ENCODE measurements around the gene ARHGEF19.
"Not testable (repeated sequence)": the region's sequence is repeated elsewhere in the genome, so short reads cannot be mapped to it uniquely, and the experiment has no call there.

Gene ARHGEF19

DNA sequence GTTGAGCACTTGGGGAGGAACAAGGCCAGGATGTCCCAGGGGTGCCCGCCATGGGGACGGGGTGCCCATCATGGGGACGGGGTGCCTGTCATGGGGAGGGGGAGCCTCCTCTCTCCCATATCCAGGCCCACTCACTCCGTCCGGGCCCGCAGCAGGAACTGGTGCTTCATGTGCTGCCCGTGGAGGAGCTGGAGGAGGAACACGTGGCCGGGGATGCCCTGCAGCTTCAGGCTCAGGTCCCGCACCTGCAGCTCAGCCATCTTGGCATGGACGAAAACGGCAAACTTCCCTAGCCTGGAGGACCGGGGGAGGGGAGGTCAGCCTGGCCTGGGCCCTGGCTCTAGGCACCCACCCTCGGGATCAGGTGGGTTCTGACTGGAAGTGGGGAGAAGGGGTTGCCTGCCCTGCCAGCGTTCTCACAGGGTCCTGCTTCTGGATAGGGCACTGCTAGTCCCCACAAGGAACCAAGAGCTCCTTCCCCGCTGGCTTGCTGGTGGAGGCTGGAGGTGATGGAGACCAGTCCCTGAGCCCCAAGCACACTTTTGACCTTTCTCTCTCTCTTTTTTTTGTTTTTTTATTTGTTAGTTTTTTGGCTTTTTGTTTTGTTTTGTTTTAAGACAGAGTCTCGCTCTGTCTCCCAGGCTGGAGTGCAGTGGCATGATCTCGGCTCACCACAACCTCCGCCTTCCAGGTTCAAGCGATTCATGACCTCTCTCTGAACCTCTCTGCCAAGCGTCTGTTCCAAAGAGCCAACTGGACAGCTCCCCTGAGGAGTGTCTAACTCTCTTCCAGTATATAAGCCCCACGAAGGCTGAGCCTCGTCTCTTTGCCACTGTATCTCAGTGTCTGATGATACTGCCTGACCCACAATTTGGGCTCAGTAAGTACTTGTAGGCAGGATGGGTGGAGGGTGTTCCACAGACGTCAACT is 9.9 kb downstream of the ARHGEF19 start:
- Histone ChIP-seq H3K27ac (ENCODE audit: low read length) (no peak overlapping the region), H3K4me3 (ENCODE audit: low read length in 2 of 2) (no peak overlapping the region), H3K4me1 (ENCODE audit: control insufficient read depth, insufficient read depth, low read length) (peaks cover 10% of the 10 kb centered on the region)

DNA sequence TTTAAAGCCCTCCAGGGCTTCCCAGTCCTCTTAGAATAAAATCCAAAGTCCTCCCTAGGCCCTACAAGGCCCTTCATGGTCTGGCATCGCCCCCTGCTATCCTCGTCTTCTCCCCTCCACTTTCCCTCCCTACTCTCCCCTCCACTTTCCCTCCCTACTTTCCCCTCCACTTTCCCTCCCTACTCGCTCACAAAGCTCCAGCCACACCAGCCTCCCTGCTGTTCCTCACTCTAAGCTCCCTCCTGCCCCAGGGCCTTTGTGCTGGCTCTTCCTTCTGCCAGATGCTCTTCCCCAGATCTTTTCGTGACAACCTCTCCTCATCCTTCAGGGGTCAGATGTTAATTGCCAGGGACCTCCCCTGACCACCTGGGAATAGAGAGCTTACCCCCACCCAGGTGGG is 12.8 kb downstream of the ARHGEF19 start:
- Histone ChIP-seq H3K27ac (ENCODE audit: low read length) (no peak overlapping the region), H3K9me3 (ENCODE audit: control insufficient read depth in 2 of 2, low read length in 2 of 2) (no peaks in the 10 kb centered on the region), H3K27me3 (ENCODE audit: control insufficient read depth in 1 of 2, insufficient read depth in 2 of 2, low read length in 2 of 2) (no peaks in the 10 kb centered on the region), H3K4me3 (ENCODE audit: low read length in 2 of 2) (no peak overlapping the region), H3K4me1 (ENCODE audit: control insufficient read depth, insufficient read depth, low read length) (no peaks in the 10 kb centered on the region), H3K36me3 (ENCODE audit: control insufficient read depth in 2 of 2, insufficient read depth in 2 of 2, low read length in 2 of 2) (no peaks in the 10 kb centered on the region), H3K9ac (ENCODE audit: low read length in 2 of 2) (no peak overlapping the region)

More for the DNA sequence above, 9.9 kb downstream of the ARHGEF19 start:
- no peaks in the 10 kb centered on the region for H3K9me3 ChIP-seq (ENCODE audit: control insufficient read depth in 2 of 2, low read length in 2 of 2)
- H3K27me3 ChIP-seq (ENCODE audit: control insufficient read depth in 1 of 2, insufficient read depth in 2 of 2, low read length in 2 of 2) = no peaks in the 10 kb centered on the region
- H3K36me3 ChIP-seq (ENCODE audit: control insufficient read depth in 2 of 2, insufficient read depth in 2 of 2, low read length in 2 of 2) = no peaks in the 10 kb centered on the region
- H3K9ac ChIP-seq (ENCODE audit: low read length in 2 of 2) = no peak overlapping the region

DNA sequence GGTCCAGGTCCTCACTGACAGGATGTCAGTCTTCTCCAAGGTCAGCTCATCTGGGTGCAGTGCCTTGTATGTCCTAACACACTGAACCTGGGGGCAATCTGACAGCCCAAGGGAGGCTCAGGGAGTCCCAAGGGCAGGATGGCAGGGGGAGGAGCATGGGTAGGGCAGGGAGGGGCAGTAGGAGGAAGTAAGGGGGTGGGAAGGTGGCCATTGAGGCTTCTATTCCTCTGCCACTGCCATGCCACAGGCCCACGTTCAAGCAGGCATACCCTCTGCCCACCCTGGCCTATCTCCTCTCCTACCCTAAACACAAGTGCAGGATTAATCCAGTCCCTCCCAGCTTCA is 13.3 kb downstream of the ARHGEF19 start:
- no peak overlapping the region for H3K9ac ChIP-seq (ENCODE audit: low read length in 2 of 2)
- H3K4me3 ChIP-seq (ENCODE audit: low read length in 2 of 2) = no peak overlapping the region
- no peaks in the 10 kb centered on the region for H3K4me1 ChIP-seq (ENCODE audit: control insufficient read depth, insufficient read depth, low read length)
- no peaks in the 10 kb centered on the region for H3K36me3 ChIP-seq (ENCODE audit: control insufficient read depth in 2 of 2, insufficient read depth in 2 of 2, low read length in 2 of 2)
- H3K27me3 ChIP-seq (ENCODE audit: control insufficient read depth in 1 of 2, insufficient read depth in 2 of 2, low read length in 2 of 2) = no peaks in the 10 kb centered on the region
- H3K9me3 ChIP-seq (ENCODE audit: control insufficient read depth in 2 of 2, low read length in 2 of 2) = no peaks in the 10 kb centered on the region
- H3K27ac ChIP-seq (ENCODE audit: low read length) = no peak overlapping the region

DNA sequence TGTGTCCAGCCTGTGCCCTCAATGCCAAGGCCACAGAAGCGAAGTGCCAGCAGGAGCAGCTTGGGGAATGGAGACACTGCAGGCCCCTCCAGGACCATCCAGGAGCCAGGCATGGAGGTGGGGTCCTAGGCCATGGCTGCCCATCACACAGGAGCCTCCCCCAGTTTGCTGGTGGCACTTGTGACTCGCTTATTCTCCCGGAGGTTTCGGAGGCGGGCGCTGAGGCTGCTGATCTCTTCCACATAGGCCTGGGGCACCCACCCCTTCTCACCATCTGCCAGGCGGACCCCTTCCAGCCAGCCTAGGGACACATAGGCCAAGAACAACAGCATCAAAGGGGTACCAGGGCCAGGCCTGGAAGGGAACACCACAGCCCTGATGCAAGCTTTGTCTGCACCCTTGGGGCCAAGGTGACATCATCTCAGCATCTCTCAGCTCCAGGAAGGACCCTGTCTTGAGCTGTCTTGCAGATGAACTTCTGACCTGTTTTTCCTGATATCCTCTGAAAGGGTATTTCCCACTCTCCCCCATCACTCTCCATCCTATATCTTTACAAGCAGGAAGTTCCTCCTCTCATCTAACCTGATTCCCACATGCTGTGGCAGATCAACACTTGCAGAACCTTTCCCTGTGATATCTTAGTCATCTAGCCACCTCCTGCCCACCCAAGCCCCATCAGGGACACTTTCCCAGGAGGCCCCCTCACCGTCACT is 13.9 kb downstream of the ARHGEF19 start:
- Histone ChIP-seq H3K36me3 (ENCODE audit: control insufficient read depth in 2 of 2, insufficient read depth in 2 of 2, low read length in 2 of 2) (no peaks in the 10 kb centered on the region), H3K4me1 (ENCODE audit: control insufficient read depth, insufficient read depth, low read length) (no peaks in the 10 kb centered on the region), H3K27me3 (ENCODE audit: control insufficient read depth in 1 of 2, insufficient read depth in 2 of 2, low read length in 2 of 2) (no peaks in the 10 kb centered on the region), H3K4me3 (ENCODE audit: low read length in 2 of 2) (no peak overlapping the region), H3K9me3 (ENCODE audit: control insufficient read depth in 2 of 2, low read length in 2 of 2) (no peaks in the 10 kb centered on the region), H3K9ac (ENCODE audit: low read length in 2 of 2) (no peak overlapping the region), H3K27ac (ENCODE audit: low read length) (no peak overlapping the region)

DNA sequence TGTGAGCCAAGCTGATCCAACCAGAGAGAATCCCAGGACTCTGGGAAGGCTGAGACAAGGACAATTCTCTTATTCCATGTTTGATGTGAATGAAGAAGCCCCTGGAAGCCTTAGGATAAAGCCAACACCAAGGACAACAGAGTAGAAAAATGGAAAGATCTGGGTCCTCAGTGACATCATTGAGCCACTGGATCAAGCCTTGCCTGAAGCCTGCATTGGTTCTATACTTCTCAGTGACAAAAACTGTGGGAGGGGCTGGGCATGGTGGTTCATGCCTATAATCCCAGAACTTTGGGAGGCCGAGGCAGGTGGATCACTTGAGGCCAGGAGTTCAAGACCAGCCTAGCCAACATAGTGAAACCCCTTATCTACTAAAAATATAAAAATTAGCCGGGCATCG is 15.6 kb downstream of the ARHGEF19 start:
- no peaks in the 10 kb centered on the region for H3K27me3 ChIP-seq (ENCODE audit: control insufficient read depth in 1 of 2, insufficient read depth in 2 of 2, low read length in 2 of 2)
- no peak overlapping the region for H3K9ac ChIP-seq (ENCODE audit: low read length in 2 of 2)
- no peaks in the 10 kb centered on the region for H3K9me3 ChIP-seq (ENCODE audit: control insufficient read depth in 2 of 2, low read length in 2 of 2)
- H3K4me1 ChIP-seq (ENCODE audit: control insufficient read depth, insufficient read depth, low read length) = peaks cover 2% of the 10 kb centered on the region
- no peak overlapping the region for H3K4me3 ChIP-seq (ENCODE audit: low read length in 2 of 2)
- H3K36me3 ChIP-seq (ENCODE audit: control insufficient read depth in 2 of 2, insufficient read depth in 2 of 2, low read length in 2 of 2) = no peaks in the 10 kb centered on the region
- no peak overlapping the region for H3K27ac ChIP-seq (ENCODE audit: low read length)

DNA sequence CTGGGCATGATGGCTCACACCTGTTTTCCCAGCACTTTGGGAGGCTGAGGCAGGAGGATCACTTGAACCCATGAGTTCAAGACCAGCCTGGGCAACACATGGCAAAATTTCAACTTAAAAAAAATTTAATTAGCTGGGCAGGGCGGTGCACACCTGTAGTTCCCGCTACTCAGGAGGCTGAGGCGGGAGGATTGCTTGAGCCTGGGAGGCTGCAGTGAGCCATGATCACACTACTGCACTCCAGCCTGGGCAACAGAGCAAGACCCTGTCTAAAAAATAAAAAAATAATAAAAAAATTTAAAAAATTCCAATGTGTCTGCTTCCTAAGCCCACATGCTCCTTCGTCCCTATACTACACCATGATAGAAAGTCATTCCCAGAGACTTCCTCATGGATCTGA is 16.3 kb downstream of the ARHGEF19 start:
- not testable (repeated sequence) for H3K9ac ChIP-seq (ENCODE audit: low read length in 2 of 2); H3K36me3 ChIP-seq (ENCODE audit: control insufficient read depth in 2 of 2, insufficient read depth in 2 of 2, low read length in 2 of 2); H3K9me3 ChIP-seq (ENCODE audit: control insufficient read depth in 2 of 2, low read length in 2 of 2); H3K27me3 ChIP-seq (ENCODE audit: control insufficient read depth in 1 of 2, insufficient read depth in 2 of 2, low read length in 2 of 2); H3K4me1 ChIP-seq (ENCODE audit: control insufficient read depth, insufficient read depth, low read length); H3K4me3 ChIP-seq (ENCODE audit: low read length in 2 of 2); H3K27ac ChIP-seq (ENCODE audit: low read length)

DNA sequence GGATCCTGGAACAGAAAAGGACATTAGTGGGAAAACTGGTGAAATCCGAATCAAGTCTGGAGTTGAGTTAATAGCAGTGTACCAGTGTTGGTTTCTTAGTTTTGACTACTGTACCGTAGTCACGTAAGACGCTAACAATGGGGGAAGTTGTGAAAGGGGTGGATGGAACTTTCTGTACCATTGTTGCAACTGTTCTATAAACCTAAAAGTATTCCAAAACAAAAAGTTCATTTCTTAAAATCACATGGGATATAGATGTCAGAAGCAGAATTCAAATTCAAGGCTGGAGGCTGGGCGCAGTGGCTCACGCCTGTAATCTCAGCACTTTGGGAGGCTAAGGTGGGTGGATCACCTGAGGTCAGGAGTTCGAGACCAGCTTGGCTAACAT is 16.9 kb downstream of the ARHGEF19 start:
- H3K4me1 ChIP-seq (ENCODE audit: control insufficient read depth, insufficient read depth, low read length) = peaks cover 6% of the 10 kb centered on the region
- H3K27me3 ChIP-seq (ENCODE audit: control insufficient read depth in 1 of 2, insufficient read depth in 2 of 2, low read length in 2 of 2) = no peaks in the 10 kb centered on the region
- H3K36me3 ChIP-seq (ENCODE audit: control insufficient read depth in 2 of 2, insufficient read depth in 2 of 2, low read length in 2 of 2) = no peaks in the 10 kb centered on the region
- H3K9me3 ChIP-seq (ENCODE audit: control insufficient read depth in 2 of 2, low read length in 2 of 2) = no peaks in the 10 kb centered on the region
- no peak overlapping the region for H3K27ac ChIP-seq (ENCODE audit: low read length)
- no peak overlapping the region for H3K4me3 ChIP-seq (ENCODE audit: low read length in 2 of 2)
- H3K9ac ChIP-seq (ENCODE audit: low read length in 2 of 2) = no peak overlapping the region

DNA sequence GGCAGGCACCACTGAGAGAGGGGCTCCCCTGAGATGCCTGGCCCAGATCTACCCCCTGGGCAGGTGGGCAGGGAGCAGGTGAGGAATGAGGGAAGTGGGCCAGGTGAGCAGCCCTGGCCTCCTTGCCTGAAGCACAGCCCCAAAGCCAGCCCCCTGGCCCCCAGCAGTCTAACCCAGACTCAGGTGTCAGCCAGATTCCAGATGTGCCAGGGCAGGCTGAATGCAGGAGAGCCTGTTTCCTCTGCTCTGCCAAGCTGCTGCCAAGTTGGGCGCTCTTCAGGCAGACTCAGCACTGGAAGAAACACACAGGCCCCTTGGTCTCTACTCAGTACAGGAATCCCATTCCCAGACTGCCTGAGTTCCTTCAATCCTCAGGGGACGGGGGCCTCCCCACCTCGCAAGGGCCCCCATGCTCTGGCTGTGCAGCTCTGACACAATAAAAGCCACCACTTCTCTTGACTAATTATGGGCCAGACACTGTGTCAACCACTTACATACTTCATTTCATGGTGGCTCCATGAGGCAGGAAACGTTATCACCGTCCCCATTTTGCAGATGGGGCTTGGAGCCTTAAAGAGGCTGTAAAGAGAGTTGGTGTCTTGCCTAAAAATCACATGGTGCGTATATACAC is 20.4 kb downstream of the ARHGEF19 start:
- H3K27me3 ChIP-seq (ENCODE audit: control insufficient read depth in 1 of 2, insufficient read depth in 2 of 2, low read length in 2 of 2) = peaks cover 0 to 3% of the 10 kb centered on the region in 2 donors
- peaks cover 28% of the 10 kb centered on the region for H3K4me1 ChIP-seq (ENCODE audit: control insufficient read depth, insufficient read depth, low read length)
- H3K4me3 ChIP-seq (ENCODE audit: low read length in 2 of 2) = no peak overlapping the region
- H3K27ac ChIP-seq (ENCODE audit: low read length) = no peak overlapping the region
- H3K9ac ChIP-seq (ENCODE audit: low read length in 2 of 2) = no peak overlapping the region
- no peaks in the 10 kb centered on the region for H3K36me3 ChIP-seq (ENCODE audit: control insufficient read depth in 2 of 2, insufficient read depth in 2 of 2, low read length in 2 of 2)
- no peaks in the 10 kb centered on the region for H3K9me3 ChIP-seq (ENCODE audit: control insufficient read depth in 2 of 2, low read length in 2 of 2)

DNA sequence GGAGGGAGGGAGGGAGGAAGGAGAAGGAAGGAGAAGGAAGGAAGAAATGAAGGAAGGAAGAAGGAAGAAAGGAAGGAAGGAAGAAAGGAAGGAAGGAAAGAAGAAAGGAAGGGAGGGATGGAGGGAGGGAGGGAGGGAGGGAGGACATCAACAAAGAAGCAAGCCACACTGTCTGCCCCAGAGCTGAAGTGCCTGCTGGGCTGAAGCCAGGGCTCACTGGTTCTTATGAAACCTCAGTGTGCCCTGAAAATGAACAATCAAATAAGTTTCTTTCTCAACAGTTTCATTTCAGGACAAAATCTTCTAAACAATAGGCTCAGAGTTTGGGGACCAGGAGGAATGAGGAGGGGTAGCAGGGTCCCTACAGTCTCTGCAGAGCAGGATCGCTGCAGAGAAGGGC is 21.1 kb downstream of the ARHGEF19 start:
- peaks cover 0 to 3% of the 10 kb centered on the region in 2 donors for H3K27me3 ChIP-seq (ENCODE audit: control insufficient read depth in 1 of 2, insufficient read depth in 2 of 2, low read length in 2 of 2)
- H3K27ac ChIP-seq (ENCODE audit: low read length) = no peak overlapping the region
- no peak overlapping the region for H3K4me3 ChIP-seq (ENCODE audit: low read length in 2 of 2)
- no peaks in the 10 kb centered on the region for H3K36me3 ChIP-seq (ENCODE audit: control insufficient read depth in 2 of 2, insufficient read depth in 2 of 2, low read length in 2 of 2)
- no peak overlapping the region for H3K9ac ChIP-seq (ENCODE audit: low read length in 2 of 2)
- no peaks in the 10 kb centered on the region for H3K9me3 ChIP-seq (ENCODE audit: control insufficient read depth in 2 of 2, low read length in 2 of 2)
- H3K4me1 ChIP-seq (ENCODE audit: control insufficient read depth, insufficient read depth, low read length) = peaks cover 28% of the 10 kb centered on the region

DNA sequence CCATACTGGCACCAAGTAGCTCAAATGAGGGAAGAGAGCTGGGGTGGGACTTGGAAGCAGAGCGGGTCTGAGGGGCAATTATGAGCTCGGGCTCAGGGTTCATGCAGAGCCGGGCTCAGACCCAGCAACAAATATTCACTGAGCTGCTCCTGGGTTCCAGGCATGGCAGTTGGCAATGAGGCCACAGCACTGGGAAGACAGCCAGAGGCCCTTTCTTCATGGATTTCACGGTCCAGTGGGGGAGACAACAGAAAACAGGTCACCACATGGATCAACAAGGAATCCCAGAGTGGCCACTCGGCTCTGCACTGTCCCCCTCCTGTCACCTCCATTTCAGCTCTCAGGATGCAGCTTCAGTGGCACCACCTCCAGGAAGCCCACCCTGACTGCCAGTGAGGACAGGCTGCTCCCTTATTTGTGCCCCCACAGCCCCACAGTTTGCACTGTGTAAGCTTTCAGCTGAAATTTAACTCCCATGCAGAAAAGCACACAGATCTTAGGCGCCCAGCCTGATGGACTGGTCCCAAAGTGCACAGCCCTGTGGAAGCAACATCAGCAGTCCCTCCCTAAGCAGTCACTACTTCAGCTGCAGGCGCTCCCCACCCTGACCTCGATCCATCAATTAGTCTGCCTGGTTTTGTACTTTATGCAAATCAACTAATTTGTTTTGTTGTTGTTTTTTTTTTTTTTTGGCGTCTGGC is 22.4 kb downstream of the ARHGEF19 start:
- Histone ChIP-seq H3K9ac (ENCODE audit: low read length in 2 of 2) (peak overlapping the region in 1 of 2 donors; percentile 13), H3K4me1 (ENCODE audit: control insufficient read depth, insufficient read depth, low read length) (peaks cover 28% of the 10 kb centered on the region), H3K9me3 (ENCODE audit: control insufficient read depth in 2 of 2, low read length in 2 of 2) (no peaks in the 10 kb centered on the region), H3K4me3 (ENCODE audit: low read length in 2 of 2) (no peak overlapping the region), H3K36me3 (ENCODE audit: control insufficient read depth in 2 of 2, insufficient read depth in 2 of 2, low read length in 2 of 2) (no peaks in the 10 kb centered on the region), H3K27me3 (ENCODE audit: control insufficient read depth in 1 of 2, insufficient read depth in 2 of 2, low read length in 2 of 2) (peaks cover 0 to 3% of the 10 kb centered on the region in 2 donors), H3K27ac (ENCODE audit: low read length) (no peak overlapping the region)

Measured in stomach smooth muscle (tissue), 2 donors.